ENCODE measurements around the gene CHPF. TPM values are rescaled to one million over a fixed set of nuclear protein-coding genes. Genes with fewer than 3 reads are reported as not detected.

Gene CHPF
- total and polyA plus RNA-seq, 2 donors (not counting 1 experiment from before 2014, with no cell fraction given), result 1.3 to 5.2 TPM

GRCh38 chr2:219499555-219499954 lies 44.1 kb downstream of the CHPF start:
- Mint-ChIP-seq H3K27me3 (peaks cover 27% of the 10 kb centered on the region), H3K4me3 (peak overlapping the region; percentile 93), H3K27ac (no peak overlapping the region), H3K4me1 (peaks cover 32% of the 10 kb centered on the region), H3K9me3 (ENCODE audit: insufficient read depth) (no peaks in the 10 kb centered on the region)
- H3K4me3 ChIP-seq (ENCODE audit: control extremely low read depth in 1 of 5, extremely low read depth in 1 of 5, insufficient read depth in 1 of 5, low read depth in 2 of 5, low read length in 4 of 5), result peak overlapping the region in 2 of 5 experiments; percentile 72 to 87
- H3K9ac ChIP-seq (ENCODE audit: low read length), result peak overlapping the region; percentile 92
- H4K20me1 ChIP-seq (ENCODE audit: control insufficient read depth, insufficient read depth, low read length, poor library complexity, severe bottlenecking), result no peaks in the 10 kb centered on the region
- H3K9me3 ChIP-seq (ENCODE audit: control extremely low read depth in 1 of 3, control insufficient read depth in 2 of 3, insufficient read depth in 1 of 3, low read length in 2 of 3), result peaks cover 0 to 21% (median 0%) of the 10 kb centered on the region in 3 donors
- CTCF ChIA-PET, result interaction anchor here (0.6 to 10.4 kb wide), 5 partner anchors 14 to 143 kb away, joined by 3 to 123 read pairs (median 3); partner anchors contain the start of gene ASIC4
- H3K4me2 ChIP-seq (replicated peaks; ENCODE audit: low read depth, low read length, poor library complexity, severe bottlenecking), result peak overlapping the region; percentile 98
- intact Hi-C loops (cut with micrococcal nuclease), result loop anchor here (2.0 to 5.0 kb wide), 4 partner anchors 222 to 1227 kb away; partner anchors contain the start of genes AAMP, CNOT9, CNPPD1 and DNAJB2
- H3K4me1 ChIP-seq (ENCODE audit: control insufficient read depth in 2 of 2, insufficient read depth in 2 of 2, low read length in 2 of 2), result peaks cover 38% of the 10 kb centered on the region in 2 donors
- 88% methylated on average over 1 of the region's 1 CpG for WGBS (ENCODE audit: insufficient coverage)
- TF ChIP-seq CTCF (IDR thresholded peaks at IDR 0.05), result no peak
- no peak for TF ChIP-seq EZH2 (IDR thresholded peaks at IDR 0.05; ENCODE audit: borderline replicate concordance, insufficient read depth, low read depth, low read length, poor library complexity, severe bottlenecking)
- H2AFZ ChIP-seq (ENCODE audit: insufficient read depth, low read depth, low read length, poor library complexity, severe bottlenecking), result peak overlapping the region; percentile 97
- peaks cover 19% of the 10 kb centered on the region for H3K79me2 ChIP-seq (ENCODE audit: control insufficient read depth, insufficient read depth, low read length)
- peaks cover 0 to 10% of the 10 kb centered on the region in 2 experiments for H3K36me3 ChIP-seq (replicated peaks in 1 of 2; ENCODE audit: control extremely low read depth in 1 of 2, control insufficient read depth in 1 of 2, extremely low read depth in 1 of 2, insufficient read depth in 2 of 2, low read length in 1 of 2)
- no peak overlapping the region for H3K27ac ChIP-seq (ENCODE audit: low read length in 2 of 2)
- H3K27me3 ChIP-seq (replicated peaks in 1 of 4; ENCODE audit: control extremely low read depth in 1 of 4, control insufficient read depth in 3 of 4, insufficient read depth in 4 of 4, low read length in 3 of 4), result peaks cover 0 to 36% (median 21%) of the 10 kb centered on the region in 4 experiments
- POLR2A ChIA-PET, result interaction anchor here (0.6 kb wide), 1 partner anchor 503 kb away, joined by 6 read pairs; no protein-coding TSS in a partner anchor
- ATAC-seq (ENCODE audit: low read depth), result no peak
- DNase-seq, result no peak

GRCh38 chr2:219499058-219499307 lies 44.6 kb downstream of the CHPF start:
- peaks cover 0 to 41% (median 23%) of the 10 kb centered on the region in 4 experiments for H3K27me3 ChIP-seq (replicated peaks in 1 of 4; ENCODE audit: control extremely low read depth in 1 of 4, control insufficient read depth in 3 of 4, insufficient read depth in 4 of 4, low read length in 3 of 4)
- peak overlapping the region; percentile 87 for H3K27ac Mint-ChIP-seq
- 0% methylated on average over 3 of the region's 3 CpGs for WGBS (ENCODE audit: insufficient coverage)

More at GRCh38 chr2:219499058-219499307, 44.6 kb downstream of the CHPF start:
- CTCF ChIA-PET, result interaction anchor here (0.6 to 10.4 kb wide), 6 partner anchors 11 to 100 kb away, joined by 3 to 123 read pairs (median 4); no protein-coding TSS in a partner anchor
- POLR2A ChIA-PET, result interaction anchor here (2.8 kb wide), 1 partner anchor 111 kb away, joined by 10 read pairs; the partner anchor contains the start of gene DNPEP
- Histone ChIP-seq H3K9ac (ENCODE audit: low read length) (peak overlapping the region; percentile 92), H3K36me3 (replicated peaks in 1 of 2; ENCODE audit: control extremely low read depth in 1 of 2, control insufficient read depth in 1 of 2, extremely low read depth in 1 of 2, insufficient read depth in 2 of 2, low read length in 1 of 2) (peaks cover 0 to 5% of the 10 kb centered on the region in 2 experiments), H3K27ac (ENCODE audit: low read length in 2 of 2) (peak overlapping the region in 1 of 2 donors; percentile 84), H3K4me1 (ENCODE audit: control insufficient read depth in 2 of 2, insufficient read depth in 2 of 2, low read length in 2 of 2) (peaks cover 38% of the 10 kb centered on the region in 2 donors), H3K4me2 (replicated peaks; ENCODE audit: low read depth, low read length, poor library complexity, severe bottlenecking) (peak overlapping the region; percentile 98), H3K9me3 (ENCODE audit: control extremely low read depth in 1 of 3, control insufficient read depth in 2 of 3, insufficient read depth in 1 of 3, low read length in 2 of 3) (peaks cover 0 to 21% (median 0%) of the 10 kb centered on the region in 3 donors), H3K79me2 (ENCODE audit: control insufficient read depth, insufficient read depth, low read length) (peaks cover 19% of the 10 kb centered on the region), H4K20me1 (ENCODE audit: control insufficient read depth, insufficient read depth, low read length, poor library complexity, severe bottlenecking) (no peaks in the 10 kb centered on the region), H3K4me3 (ENCODE audit: control extremely low read depth in 1 of 5, extremely low read depth in 1 of 5, insufficient read depth in 1 of 5, low read depth in 2 of 5, low read length in 4 of 5) (peak overlapping the region; percentile 65 to 90 (median 79)), H2AFZ (ENCODE audit: insufficient read depth, low read depth, low read length, poor library complexity, severe bottlenecking) (peak overlapping the region; percentile 97)
- DNase-seq, result no peak
- Mint-ChIP-seq H3K27me3 (peaks cover 29% of the 10 kb centered on the region), H3K4me1 (peaks cover 32% of the 10 kb centered on the region), H3K9me3 (ENCODE audit: insufficient read depth) (no peaks in the 10 kb centered on the region), H3K4me3 (peak overlapping the region; percentile 93)
- intact Hi-C loops (cut with micrococcal nuclease), result loop anchor here (2.0 to 5.0 kb wide), 4 partner anchors 222 to 1227 kb away; partner anchors contain the start of genes AAMP, CNOT9, CNPPD1 and DNAJB2
- TF ChIP-seq EZH2 (IDR thresholded peaks at IDR 0.05; ENCODE audit: borderline replicate concordance, insufficient read depth, low read depth, low read length, poor library complexity, severe bottlenecking) (no peak), CTCF (IDR thresholded peaks at IDR 0.05) (no peak)
- ATAC-seq (ENCODE audit: low read depth), result no peak

Data from B cell (primary cell).